Measurements from ENCODE around the gene ZNF619.

- TF ChIP-seq CTCF (IDR thresholded peaks at IDR 0.05) (no peak), POLR2A (IDR thresholded peaks at IDR 0.05) (no peak)
Observed at GRCh38 chr3:40518067-40518466, 41.1 kb downstream of the ZNF619 start.

Data from tibial nerve (tissue), 3 donors.